Measurements from ENCODE around the gene ZCCHC17.
A peak's percentile ranks its signal among the peaks of the same experiment; 100 is the strongest.

ZCCHC17 gene

GRCh38 chr1:31389616-31390015, 92.8 kb downstream of the ZCCHC17 start:
- no peak for DNase-seq (ENCODE audit: extremely low spot score)
- CTCF ChIA-PET = interaction anchor here (0.6 to 1.7 kb wide), 2 partner anchors 159 to 319 kb away, joined by 3 to 5 read pairs; no protein-coding TSS in a partner anchor
- POLR2A ChIA-PET = interaction anchor here (1.3 kb wide), 1 partner anchor 13 kb away, joined by 3 read pairs; no protein-coding TSS in a partner anchor
- TF ChIP-seq ARNT (IDR thresholded peaks at IDR 0.05) (no peak), SUZ12 (IDR thresholded peaks at IDR 0.05) (no peak), TARDBP (IDR thresholded peaks at IDR 0.05) (no peak), L3MBTL2 (conservative IDR thresholded peaks at IDR 0.05) (no peak), FOXA1 (IDR thresholded peaks at IDR 0.05) (no peak), SP1 (IDR thresholded peaks at IDR 0.05) (no peak), FOXK2 (IDR thresholded peaks at IDR 0.05) (no peak), NFRKB (IDR thresholded peaks at IDR 0.05) (no peak), ZNF384 (IDR thresholded peaks at IDR 0.05) (no peak), HDGF (IDR thresholded peaks at IDR 0.05; ENCODE audit: borderline replicate concordance) (no peak), ELF4 (IDR thresholded peaks at IDR 0.05) (no peak), LEF1 (IDR thresholded peaks at IDR 0.05; ENCODE audit: borderline replicate concordance) (no peak)
- TF ChIP-seq, protein P1, sequence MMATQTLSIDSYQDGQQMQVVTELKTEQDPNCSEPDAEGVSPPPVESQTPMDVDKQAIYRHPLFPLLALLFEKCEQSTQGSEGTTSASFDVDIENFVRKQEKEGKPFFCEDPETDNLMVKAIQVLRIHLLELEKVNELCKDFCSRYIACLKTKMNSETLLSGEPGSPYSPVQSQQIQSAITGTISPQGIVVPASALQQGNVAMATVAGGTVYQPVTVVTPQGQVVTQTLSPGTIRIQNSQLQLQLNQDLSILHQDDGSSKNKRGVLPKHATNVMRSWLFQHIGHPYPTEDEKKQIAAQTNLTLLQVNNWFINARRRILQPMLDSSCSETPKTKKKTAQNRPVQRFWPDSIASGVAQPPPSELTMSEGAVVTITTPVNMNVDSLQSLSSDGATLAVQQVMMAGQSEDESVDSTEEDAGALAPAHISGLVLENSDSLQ (IDR thresholded peaks at IDR 0.05) = no peak

DNA sequence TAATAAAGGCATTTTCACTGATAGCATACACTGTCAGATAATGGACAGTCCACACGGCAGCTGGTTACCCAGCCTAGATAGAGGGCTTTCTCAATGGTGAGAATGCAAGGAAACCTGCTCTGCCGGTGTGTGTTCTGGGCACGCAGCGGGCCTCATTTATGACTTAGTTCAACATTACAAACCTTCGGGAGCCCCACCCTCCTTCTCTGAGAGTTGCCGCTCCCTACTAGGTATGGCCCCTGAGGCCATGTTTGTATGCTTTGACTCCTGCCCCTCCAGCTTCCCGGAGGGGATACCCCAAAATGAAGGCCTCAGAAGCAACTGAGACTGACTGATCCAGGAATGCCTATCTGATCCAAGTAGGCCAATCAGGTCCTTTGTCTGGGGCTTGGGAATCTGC, 93.2 kb downstream of the ZCCHC17 start:
- CTCF ChIA-PET = interaction anchor here (0.6 to 1.7 kb wide), 2 partner anchors 27 to 159 kb away, joined by 4 to 5 read pairs; no protein-coding TSS in a partner anchor
- no peak for TF ChIP-seq ELF4 (IDR thresholded peaks at IDR 0.05)
- no peak for TF ChIP-seq BHLHE40 (IDR thresholded peaks at IDR 0.05; ENCODE audit: borderline replicate concordance)
- TF ChIP-seq ARNT (IDR thresholded peaks at IDR 0.05) = no peak
- TF ChIP-seq NFRKB (IDR thresholded peaks at IDR 0.05) = no peak
- no peak for TF ChIP-seq ZNF384 (IDR thresholded peaks at IDR 0.05)
- TF ChIP-seq L3MBTL2 (conservative IDR thresholded peaks at IDR 0.05) = no peak
- TF ChIP-seq FOXK2 (IDR thresholded peaks at IDR 0.05) = no peak
- no peak for TF ChIP-seq HDGF (IDR thresholded peaks at IDR 0.05; ENCODE audit: borderline replicate concordance)
- TF ChIP-seq, protein P1 (IDR thresholded peaks at IDR 0.05) = no peak
- TF ChIP-seq TARDBP (IDR thresholded peaks at IDR 0.05) = no peak
- TF ChIP-seq SUZ12 (IDR thresholded peaks at IDR 0.05) = no peak
- no peak for TF ChIP-seq LEF1 (IDR thresholded peaks at IDR 0.05; ENCODE audit: borderline replicate concordance)
- TF ChIP-seq SP1 (IDR thresholded peaks at IDR 0.05) = no peak
- no peak for TF ChIP-seq CTBP1 (IDR thresholded peaks at IDR 0.05; ENCODE audit: borderline replicate concordance)
- no peak for TF ChIP-seq FOXM1 (IDR thresholded peaks at IDR 0.05; ENCODE audit: borderline replicate concordance)
- TF ChIP-seq FOXA1 (IDR thresholded peaks at IDR 0.05) = no peak
- DNase-seq (ENCODE audit: extremely low spot score) = no peak
- POLR2A ChIA-PET = interaction anchor here (1.3 kb wide), 1 partner anchor 14 kb away, joined by 3 read pairs; no protein-coding TSS in a partner anchor

- POLR2A ChIA-PET = interaction anchor here (2.1 kb wide), 1 partner anchor 156 kb away, joined by 6 read pairs; no protein-coding TSS in a partner anchor
- TF ChIP-seq, protein P1 (IDR thresholded peaks at IDR 0.05) = no peak
- TF ChIP-seq SUZ12 (IDR thresholded peaks at IDR 0.05) = no peak
- no peak for TF ChIP-seq NFRKB (IDR thresholded peaks at IDR 0.05)
- no peak for TF ChIP-seq FOXA1 (IDR thresholded peaks at IDR 0.05)
- TF ChIP-seq BHLHE40 (IDR thresholded peaks at IDR 0.05; ENCODE audit: borderline replicate concordance) = no peak
- TF ChIP-seq L3MBTL2 (conservative IDR thresholded peaks at IDR 0.05) = no peak
- TF ChIP-seq CTBP1 (IDR thresholded peaks at IDR 0.05; ENCODE audit: borderline replicate concordance) = no peak
- no peak for TF ChIP-seq ELF4 (IDR thresholded peaks at IDR 0.05)
- no peak for TF ChIP-seq FOXM1 (IDR thresholded peaks at IDR 0.05; ENCODE audit: borderline replicate concordance)
- TF ChIP-seq SP1 (IDR thresholded peaks at IDR 0.05) = no peak
- CTCF ChIA-PET = interaction anchor here (0.5 to 3.9 kb wide), 3 partner anchors 32 to 417 kb away, joined by 4 to 23 read pairs (median 4); no protein-coding TSS in a partner anchor
- DNase-seq (ENCODE audit: extremely low spot score) = no peak
These were observed 96.6 kb downstream of the ZCCHC17 start for GRCh38 chr1:31393463-31393862.

DNA sequence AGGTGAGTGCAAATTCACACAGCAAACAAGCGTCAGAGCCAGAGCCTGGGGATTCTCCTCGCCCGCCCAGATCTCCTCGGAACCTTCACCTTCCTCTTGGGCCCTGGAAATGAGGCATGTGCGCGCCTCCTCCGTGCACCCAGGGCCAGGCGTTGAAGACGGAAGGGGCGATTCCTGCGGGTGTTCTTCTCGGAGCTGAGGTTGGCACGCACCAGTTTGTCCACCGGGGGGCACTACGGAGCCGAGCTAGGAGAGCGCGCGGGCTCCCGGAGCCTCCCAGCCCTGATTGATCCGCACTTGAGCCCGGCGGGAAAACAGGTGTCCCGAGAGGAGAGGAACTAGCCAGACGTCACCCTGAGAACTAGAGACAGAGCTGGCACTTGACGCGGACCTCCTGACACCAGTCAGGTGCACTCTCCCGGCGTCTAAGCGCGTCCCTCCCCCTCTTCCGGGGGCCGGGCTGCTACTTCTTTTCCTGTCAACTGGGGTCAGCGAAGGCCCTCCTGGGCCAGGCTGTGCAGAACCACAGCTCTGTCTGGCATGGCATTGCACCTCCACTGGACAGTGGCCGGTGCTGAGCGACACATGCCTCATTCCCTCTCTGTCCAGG, 97.9 kb downstream of the ZCCHC17 start:
- POLR2A ChIA-PET = interaction anchor here (0.6 to 2.1 kb wide), 6 partner anchors 18 to 1256 kb away, joined by 3 to 7 read pairs (median 3); partner anchors contain the start of genes PEF1 and ZBTB8OS
- CTCF ChIA-PET = interaction anchor here (0.6 to 4.0 kb wide), 16 partner anchors 11 to 1266 kb away, joined by 3 to 44 read pairs (median 3); partner anchors contain the start of genes FABP3, PEF1, SNRNP40 and ZCCHC17
- DNase-seq (ENCODE audit: extremely low spot score) = peak; percentile 97
- TF ChIP-seq FOXA1 (IDR thresholded peaks at IDR 0.05) (no peak), L3MBTL2 (conservative IDR thresholded peaks at IDR 0.05) (peak; percentile 70), SUZ12 (IDR thresholded peaks at IDR 0.05) (no peak)

GRCh38 chr1:31396633-31397351, 100.0 kb downstream of the ZCCHC17 start:
- TF ChIP-seq ELF4 (IDR thresholded peaks at IDR 0.05) = no peak
- TF ChIP-seq L3MBTL2 (conservative IDR thresholded peaks at IDR 0.05) = no peak
- no peak for TF ChIP-seq TARDBP (IDR thresholded peaks at IDR 0.05)
- no peak for TF ChIP-seq SUZ12 (IDR thresholded peaks at IDR 0.05)
- TF ChIP-seq FOXA1 (IDR thresholded peaks at IDR 0.05) = no peak
- no peak for TF ChIP-seq ZNF384 (IDR thresholded peaks at IDR 0.05)
- TF ChIP-seq FOXK2 (IDR thresholded peaks at IDR 0.05) = no peak
- TF ChIP-seq, protein P1 (IDR thresholded peaks at IDR 0.05) = no peak
- no peak for TF ChIP-seq NFRKB (IDR thresholded peaks at IDR 0.05)
- no peak for TF ChIP-seq ARNT (IDR thresholded peaks at IDR 0.05)
- no peak for TF ChIP-seq SP1 (IDR thresholded peaks at IDR 0.05)
- no peak for TF ChIP-seq LEF1 (IDR thresholded peaks at IDR 0.05; ENCODE audit: borderline replicate concordance)
- TF ChIP-seq CTBP1 (IDR thresholded peaks at IDR 0.05; ENCODE audit: borderline replicate concordance) = no peak
- ChIA-PET POLR2A (interaction anchor here (1.2 kb wide), 1 partner anchor 25 kb away, joined by 3 read pairs; no protein-coding TSS in a partner anchor), CTCF (interaction anchor here (0.6 to 4.0 kb wide), 4 partner anchors 9 to 459 kb away, joined by 3 to 44 read pairs (median 13); no protein-coding TSS in a partner anchor)
- no peak for DNase-seq (ENCODE audit: extremely low spot score)

Data from HEK293T (cell line).